Hepatic stellate cell (primary cell): Measurements from ENCODE around the gene AKT3.

Experiments
- DNase-seq: peaks from one replicate; pipeline ENCODE4 v3.0.0; 2011; ENCODE audit warnings: low spot score

AKT3 gene

GRCh38 chr1:243487649-243488227 is 362.3 kb downstream of the AKT3 start:
- DNase-seq, result no peak

DNA sequence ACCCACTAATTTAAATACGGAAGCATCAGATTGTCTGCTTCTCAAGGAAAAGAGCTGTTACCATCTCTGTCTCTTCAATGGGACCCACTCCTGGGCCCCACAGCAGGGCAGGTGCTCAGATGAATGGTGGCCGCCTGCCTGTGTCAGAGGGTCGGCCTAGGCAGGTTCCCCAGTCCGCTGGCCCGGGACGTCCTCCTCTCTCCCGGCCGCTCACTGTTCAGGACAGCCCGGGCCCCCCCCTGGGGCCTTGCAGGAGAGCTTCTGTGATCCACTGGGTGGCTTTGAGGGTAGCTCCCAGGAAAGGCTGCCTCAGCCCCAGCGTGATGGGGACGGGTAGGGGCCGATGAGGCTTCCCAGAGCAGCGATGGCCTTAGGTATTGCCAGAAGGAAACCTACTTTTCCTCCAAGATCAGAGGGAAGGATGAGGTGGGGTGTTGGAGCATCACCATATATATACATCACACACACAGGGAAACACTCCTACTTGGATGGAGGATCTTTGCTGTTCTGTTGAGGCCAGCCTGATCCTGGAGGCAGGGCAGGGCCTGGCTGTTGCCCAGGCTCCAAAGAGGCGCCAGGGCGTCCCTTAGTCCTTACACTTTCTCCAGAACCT is 362.9 kb downstream of the AKT3 start:
- no peak for DNase-seq

GRCh38 chr1:243483952-243484351 is 366.1 kb downstream of the AKT3 start:
- DNase-seq, result no peak

GRCh38 chr1:243483071-243483771 is 366.8 kb downstream of the AKT3 start:
- no peak for DNase-seq

GRCh38 chr1:243482141-243483022 is 367.7 kb downstream of the AKT3 start:
- DNase-seq, result peak; percentile 82

DNA sequence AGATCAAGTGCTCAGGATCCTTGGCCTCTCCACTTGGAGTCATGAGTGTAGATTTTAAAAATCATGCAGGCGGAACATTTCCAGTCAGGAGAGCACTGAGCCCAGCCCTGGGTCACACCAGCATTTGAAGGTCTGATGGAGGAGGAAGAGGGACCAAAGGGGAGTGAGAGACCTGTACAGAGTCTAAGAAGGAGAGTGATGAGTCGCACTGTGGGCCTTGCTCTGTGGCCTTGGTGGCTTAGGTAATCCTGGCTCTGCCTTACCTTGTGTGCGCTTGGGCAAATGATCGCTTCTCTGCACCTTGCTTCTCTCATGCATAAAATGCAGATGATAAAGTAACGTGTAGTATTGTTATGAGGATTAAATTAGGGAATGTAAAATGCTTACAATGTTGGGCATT is 368.9 kb downstream of the AKT3 start:
- DNase-seq, result no peak

- DNase-seq, result no peak
These were observed 372.2 kb downstream of the AKT3 start for GRCh38 chr1:243477731-243478290.

DNA sequence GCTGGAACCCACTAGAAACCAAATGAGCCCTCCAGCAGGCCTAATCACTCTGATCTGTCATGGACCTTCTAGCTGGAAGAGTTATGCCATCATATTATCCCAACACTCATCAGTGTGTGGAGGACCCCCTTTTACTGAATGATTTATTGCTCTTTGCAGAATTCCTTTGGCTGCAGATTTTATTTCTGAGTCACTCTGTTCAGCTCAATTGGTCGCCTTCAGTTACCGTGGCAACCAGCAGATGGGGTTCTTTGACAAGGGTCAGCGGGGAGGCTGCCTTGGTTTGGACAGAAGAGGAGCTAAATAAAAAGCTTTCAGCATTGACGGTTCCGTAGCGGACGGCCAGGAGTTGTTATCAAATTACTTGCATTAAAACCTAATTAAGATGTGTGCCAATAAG is 374.1 kb downstream of the AKT3 start:
- peak; percentile 83 for DNase-seq

GRCh38 chr1:243474906-243475305 is 375.1 kb downstream of the AKT3 start:
- DNase-seq, result no peak

DNA sequence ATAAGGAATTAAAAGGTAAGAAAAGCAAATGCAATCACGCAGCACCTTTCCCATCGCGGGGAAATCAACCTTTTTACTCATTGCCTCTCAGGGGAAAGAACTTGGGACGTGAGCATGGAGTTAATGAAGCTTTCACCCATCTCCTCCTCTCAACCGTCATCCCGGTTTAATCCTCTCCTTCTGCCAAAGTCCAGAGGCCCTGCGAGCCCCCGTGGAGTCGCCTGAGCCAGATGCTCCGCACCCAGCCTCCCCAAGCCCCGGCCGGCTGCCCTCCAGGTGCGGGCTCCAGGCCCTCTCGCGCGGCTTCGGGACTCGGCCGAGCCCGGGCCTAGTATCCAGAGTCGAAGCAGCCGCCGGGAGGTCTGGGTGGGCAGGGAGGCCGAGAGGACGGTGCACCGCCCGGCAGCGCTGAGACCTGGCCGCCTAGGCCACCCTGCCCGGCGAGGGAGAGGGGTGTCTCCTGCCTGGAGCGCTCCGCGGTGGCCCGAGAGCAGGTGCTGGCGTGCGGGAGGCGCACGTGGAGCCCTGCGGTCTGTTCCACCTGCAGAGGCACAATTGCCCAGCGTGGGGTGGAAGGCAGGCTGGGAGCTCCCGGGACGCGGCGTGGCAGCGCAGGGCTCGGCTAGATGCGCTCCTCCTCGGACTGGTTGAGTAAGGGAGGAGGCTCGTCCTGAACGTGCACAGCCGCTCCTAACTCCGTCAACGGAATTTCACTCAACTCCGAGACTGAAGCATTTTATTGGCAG is 375.7 kb downstream of the AKT3 start:
- DNase-seq, result no peak

GRCh38 chr1:243473227-243474135 is 376.6 kb downstream of the AKT3 start:
- DNase-seq, result peak; percentile 54

- no peak for DNase-seq
These were observed 378.0 kb downstream of the AKT3 start for GRCh38 chr1:243471754-243472745.

DNA sequence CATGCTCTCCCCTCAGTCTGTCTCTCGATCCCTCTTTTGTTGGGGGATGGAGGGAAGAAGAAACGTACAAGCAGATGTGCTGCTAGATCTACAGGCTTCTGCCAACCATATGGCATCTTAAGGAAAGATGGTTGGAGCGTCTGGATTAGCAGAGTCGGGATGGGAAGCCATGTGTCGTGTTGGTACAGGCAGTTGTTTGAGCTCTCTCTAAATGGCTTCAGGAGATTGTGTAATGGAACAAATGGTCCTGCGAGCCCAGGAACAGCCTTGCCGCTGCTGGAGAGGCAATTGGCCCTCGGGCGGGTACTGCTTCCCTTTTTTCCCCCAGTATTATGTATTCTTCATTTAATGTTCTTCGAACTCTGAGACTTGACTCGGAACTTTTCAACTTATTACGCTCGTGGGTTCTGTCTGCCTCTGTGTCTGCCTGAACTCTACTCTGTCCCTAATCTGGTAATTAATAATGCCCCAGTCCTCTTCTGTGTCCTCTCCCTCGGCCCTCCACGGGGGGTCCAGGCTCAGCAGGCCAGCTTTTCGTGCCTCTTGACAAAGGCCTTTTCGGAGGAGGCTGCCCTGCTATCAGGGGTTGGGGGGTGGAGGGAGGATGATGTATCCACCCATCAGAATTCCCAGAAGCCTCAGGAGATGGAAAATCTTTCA is 378.9 kb downstream of the AKT3 start:
- DNase-seq, result no peak

DNA sequence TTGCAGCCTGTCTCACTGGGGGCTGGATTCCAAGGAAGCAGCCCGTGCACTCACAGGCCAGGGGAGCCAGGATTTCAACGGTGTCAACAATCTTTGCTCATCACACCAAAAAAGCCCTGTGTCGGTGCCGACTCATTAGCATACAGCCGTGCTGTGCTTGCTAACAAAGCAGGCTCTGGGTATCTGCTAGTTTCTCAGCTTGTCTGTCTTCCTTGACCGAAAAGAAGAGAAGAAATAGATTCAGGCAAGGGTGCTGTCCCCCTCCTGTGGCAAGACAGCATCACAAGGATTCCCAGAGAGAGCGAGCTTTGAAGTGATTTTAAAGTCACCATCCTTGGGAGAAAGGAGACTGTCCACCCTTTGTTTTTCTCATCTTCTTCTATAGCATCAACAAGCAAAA is 379.5 kb downstream of the AKT3 start:
- no peak for DNase-seq

GRCh38 chr1:243469497-243469896 is 380.5 kb downstream of the AKT3 start:
- no peak for DNase-seq

DNA sequence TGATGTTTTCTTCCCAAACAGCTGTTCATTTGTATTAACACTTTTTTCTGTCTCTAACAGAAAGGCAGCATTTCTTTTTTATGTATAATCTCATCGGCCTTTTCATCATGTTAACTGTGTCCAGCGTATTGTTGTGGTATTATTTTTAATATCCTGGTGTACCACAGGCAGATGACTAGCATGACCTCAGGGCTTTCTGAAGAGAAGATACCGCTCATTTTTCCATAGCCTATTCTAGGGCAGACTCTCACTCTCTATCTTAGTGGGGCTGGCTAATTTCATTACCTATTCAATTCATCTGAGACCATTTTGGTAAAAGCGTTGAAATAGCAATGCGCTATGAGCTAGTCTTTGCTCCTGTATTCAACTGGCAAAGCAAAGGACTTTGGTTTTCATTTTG is 384.3 kb downstream of the AKT3 start:
- DNase-seq, result no peak

DNA sequence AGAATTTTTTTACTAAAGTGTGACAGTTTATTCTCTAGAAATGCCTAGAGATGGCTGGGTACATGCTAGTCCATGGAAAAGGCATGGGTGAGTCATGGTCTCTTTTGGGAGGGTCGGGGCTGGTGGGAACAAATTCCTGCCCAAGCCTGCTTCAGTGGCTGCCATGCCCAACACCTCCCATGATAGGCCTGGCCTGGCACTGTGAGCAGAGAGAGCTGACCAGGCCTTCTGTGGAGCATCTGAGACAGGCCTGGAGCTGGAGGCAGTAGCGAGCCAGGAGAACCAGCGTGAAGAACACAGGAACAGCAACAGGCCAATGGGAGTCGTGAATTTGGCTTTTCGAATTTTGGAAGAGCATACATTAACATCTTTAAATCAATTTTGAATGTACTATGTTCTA is 385.0 kb downstream of the AKT3 start:
- no peak for DNase-seq

GRCh38 chr1:243462929-243463697 is 386.9 kb downstream of the AKT3 start:
- DNase-seq, result no peak
